ENCODE results near the gene UBE2G2.

GRCh38 chr21:44834231-44834950, 32.8 kb upstream of the UBE2G2 start:
- TF ChIP-seq CTCF (conservative IDR thresholded peaks at IDR 0.05 in 1 of 2, IDR thresholded peaks at IDR 0.05 in 1 of 2; ENCODE audit: low read depth in 1 of 2, low read length in 2 of 2) (no peak), EZH2 (IDR thresholded peaks at IDR 0.05; ENCODE audit: low read length, missing control alignments) (no peak)

All from fibroblast of lung (primary cell).